ENCODE results near the gene HOATZ.

The HOATZ gene

GRCh38 chr11:111585371-111585770 is 70.8 kb downstream of the HOATZ start:
- DNase-seq, result no peak

GRCh38 chr11:111586388-111586831 is 71.8 kb downstream of the HOATZ start:
- DNase-seq, result no peak
